Mucosa of gallbladder (tissue), 1 donor: ENCODE measurements around the gene CDHR5. TPM values are rescaled to one million over a fixed set of nuclear protein-coding genes. Genes with fewer than 3 reads are reported as not detected.
"Not testable (repeated sequence)": the region's sequence is repeated elsewhere in the genome, so short reads cannot be mapped to it uniquely, and the experiment has no call there.

Source experiments
- DNase-seq: peaks from one replicate; pipeline ENCODE4 v3.0.0-alpha.2; 2020; ENCODE audit warnings: low spot score
- total RNA-seq: library from RNA; stranded (reverse); gene quantifications from one replicate; pipeline ENCODE4 v1.2.1, GENCODE V29; 2021
- donor health status: DM: no; HTN: no; CAD: no.

The CDHR5 gene, protein sequence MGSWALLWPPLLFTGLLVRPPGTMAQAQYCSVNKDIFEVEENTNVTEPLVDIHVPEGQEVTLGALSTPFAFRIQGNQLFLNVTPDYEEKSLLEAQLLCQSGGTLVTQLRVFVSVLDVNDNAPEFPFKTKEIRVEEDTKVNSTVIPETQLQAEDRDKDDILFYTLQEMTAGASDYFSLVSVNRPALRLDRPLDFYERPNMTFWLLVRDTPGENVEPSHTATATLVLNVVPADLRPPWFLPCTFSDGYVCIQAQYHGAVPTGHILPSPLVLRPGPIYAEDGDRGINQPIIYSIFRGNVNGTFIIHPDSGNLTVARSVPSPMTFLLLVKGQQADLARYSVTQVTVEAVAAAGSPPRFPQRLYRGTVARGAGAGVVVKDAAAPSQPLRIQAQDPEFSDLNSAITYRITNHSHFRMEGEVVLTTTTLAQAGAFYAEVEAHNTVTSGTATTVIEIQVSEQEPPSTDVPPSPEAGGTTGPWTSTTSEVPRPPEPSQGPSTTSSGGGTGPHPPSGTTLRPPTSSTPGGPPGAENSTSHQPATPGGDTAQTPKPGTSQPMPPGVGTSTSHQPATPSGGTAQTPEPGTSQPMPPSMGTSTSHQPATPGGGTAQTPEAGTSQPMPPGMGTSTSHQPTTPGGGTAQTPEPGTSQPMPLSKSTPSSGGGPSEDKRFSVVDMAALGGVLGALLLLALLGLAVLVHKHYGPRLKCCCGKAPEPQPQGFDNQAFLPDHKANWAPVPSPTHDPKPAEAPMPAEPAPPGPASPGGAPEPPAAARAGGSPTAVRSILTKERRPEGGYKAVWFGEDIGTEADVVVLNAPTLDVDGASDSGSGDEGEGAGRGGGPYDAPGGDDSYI
- total RNA-seq: 89.6 TPM

DNA sequence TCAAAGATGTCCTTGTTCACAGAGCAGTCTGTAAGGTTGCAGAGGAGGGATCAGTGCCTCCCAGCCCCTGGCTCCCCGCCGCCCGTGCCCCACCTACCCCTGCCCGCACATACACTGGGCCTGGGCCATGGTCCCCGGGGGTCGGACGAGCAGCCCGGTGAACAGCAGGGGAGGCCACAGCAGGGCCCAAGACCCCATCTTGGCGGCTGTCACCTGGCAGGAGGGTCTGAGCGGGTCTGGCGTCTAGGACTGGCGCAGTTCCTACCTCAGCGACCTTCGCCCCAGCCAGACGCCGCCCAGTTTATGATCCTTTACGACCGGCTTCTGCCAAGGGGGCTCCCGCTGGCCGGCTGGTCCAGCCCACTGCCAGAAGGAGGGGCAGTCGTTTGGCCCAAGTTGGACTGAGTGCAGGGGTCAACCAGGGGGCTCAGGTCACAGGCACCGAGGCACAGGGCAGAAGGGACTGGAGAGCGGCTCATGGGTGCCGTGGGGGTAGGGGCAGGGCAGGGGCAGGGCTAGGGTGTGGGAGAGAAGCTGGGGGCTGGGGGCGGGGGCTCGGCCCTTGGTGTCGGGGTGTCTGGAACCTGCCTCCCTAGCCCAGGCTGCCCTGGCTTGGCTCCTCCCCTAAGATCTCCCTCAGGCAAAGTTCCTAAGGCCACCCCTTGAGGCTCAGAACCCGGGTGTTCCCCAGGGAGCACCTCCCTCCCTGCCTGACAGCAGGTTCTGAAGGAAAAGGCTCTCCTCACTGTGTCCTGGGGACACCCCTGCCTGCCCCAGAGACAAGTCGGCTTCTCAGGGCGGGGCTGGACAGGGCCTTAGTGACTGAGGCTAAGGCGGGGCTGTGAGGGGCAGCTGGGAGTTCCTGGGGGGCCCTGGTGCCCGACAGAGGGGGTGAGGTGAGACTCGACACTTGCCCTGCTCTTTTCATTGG is at the start of gene CDHR5:
Gene CDHR5 (minus strand): TSS at position 251 of the 931 bp plus-strand sequence. CDS start 53 bp downstream, at position 198.
- no peak for DNase-seq

DNA sequence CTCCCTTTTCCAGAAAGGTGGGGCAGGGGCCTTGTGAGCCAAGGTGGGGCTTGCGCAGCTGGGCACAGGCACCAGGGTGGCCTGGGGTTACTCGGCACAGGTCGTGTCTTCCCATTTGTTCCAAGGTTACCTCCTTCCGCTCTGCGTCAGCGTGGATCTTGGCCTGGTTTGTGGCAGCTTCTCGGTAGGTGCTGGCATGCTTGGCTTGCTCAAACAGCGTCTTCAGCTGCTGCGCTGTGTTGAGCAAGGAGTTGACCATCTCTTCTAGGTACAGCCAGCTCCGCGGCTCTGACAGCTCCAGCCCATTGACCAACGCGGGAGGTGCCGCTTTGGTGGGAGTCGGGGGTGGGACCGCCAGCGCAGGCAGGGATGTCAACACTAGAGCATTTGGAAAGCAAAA is 49.7 kb upstream of the CDHR5 start:
- no peak for DNase-seq

DNA sequence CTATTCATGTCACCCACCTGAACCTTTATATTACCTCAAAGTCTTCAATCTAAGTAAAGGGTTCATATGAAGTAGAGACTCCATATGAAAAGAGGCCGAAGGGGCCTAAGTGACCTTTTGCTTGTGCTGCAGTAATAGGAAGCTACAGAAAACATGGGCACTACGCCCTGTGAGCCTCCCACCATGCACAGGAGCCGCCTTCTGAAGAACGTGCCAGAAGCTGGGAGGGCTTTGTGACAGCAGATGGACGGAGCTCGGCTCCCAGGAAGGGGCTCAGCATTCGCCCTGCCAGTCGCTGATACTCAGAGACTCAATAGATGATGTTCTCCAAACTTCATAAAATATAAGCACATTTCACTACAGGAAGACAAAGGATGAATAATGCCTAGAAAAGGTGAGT is 49.1 kb upstream of the CDHR5 start:
- no peak for DNase-seq

DNA sequence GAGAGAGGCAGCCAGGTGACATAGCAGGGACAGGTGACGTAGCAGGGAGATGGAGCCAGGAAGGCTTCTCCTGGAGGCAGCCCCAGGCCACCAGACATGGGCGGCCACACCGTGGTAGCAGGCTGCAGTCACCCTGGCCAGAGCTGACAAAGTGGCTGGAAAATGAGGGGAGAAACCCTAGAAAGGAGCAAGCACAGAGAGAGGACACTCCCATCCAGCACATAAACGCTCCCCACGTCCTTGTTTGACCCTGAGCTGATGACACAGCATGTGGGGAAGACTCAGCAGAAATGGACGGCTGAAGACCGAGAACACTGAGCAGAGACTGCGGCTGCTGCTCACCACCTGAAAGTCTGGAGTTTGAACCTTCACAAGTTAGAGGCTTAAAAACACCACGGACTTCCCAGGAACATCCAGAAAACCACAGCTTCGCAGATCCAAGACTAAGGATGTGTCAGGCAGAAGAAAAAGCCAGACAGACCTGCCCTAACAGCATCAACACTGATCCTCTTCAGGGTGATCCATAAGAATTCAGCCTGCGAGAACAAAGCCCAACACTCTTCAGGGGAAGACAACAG is 41.0 kb upstream of the CDHR5 start:
- no peak for DNase-seq

DNA sequence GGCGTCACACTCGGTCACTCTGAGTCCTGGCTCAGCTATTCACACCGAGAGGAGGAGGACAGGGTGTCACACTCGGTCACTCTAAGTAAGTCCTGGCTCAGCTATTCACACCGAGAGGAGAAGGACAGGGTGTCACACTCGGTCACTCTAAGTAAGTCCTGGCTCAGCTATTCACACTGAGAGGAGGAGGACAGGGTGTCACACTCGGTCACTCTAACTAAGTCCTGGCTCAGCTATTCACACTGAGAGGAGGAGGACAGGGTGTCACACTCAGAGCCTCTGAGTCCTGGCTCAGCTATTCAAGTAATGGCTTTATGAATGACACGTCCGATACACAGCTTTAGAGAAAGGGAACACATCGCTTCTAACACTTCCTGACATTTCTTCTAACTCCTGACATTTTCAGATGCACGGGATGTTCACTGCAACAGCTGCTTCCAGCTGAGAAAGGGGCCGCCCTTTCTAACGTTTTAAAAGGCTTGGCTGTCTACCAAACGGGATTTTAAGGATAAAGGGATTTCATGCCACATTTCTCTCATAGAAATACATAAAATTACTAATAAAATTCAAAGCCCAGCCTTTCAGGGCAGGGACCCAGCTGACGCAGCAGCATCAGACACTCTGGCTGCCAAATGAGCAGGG is 40.4 kb upstream of the CDHR5 start:
- DNase-seq: no peak

DNA sequence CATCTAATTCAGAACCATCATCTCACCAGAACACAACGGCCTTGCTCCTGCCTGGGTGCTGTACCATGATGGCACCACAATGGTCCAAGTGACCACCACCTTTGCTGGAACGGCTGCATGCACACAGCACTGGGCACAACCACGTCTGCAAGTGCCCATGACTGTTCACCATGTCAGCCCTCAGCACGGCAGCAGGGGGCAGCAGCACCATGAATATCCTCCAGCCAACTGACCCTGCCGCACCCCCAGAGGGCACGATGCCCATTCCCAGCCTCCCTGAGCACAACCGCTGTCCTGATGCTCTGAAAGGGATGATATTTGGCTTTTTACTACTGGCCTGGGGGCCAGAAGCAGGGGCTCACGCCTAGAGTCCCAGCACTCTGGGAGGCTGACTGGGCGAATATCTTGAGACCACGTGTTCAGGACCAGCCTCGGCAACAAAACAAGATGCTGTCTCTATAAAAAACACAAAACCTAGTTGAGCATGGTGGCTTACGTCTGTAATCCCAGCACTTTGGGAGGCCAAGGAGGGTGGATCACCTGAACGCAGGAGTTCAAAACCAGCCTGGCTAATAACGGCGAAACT is 38.0 kb upstream of the CDHR5 start:
- DNase-seq: no peak

DNA sequence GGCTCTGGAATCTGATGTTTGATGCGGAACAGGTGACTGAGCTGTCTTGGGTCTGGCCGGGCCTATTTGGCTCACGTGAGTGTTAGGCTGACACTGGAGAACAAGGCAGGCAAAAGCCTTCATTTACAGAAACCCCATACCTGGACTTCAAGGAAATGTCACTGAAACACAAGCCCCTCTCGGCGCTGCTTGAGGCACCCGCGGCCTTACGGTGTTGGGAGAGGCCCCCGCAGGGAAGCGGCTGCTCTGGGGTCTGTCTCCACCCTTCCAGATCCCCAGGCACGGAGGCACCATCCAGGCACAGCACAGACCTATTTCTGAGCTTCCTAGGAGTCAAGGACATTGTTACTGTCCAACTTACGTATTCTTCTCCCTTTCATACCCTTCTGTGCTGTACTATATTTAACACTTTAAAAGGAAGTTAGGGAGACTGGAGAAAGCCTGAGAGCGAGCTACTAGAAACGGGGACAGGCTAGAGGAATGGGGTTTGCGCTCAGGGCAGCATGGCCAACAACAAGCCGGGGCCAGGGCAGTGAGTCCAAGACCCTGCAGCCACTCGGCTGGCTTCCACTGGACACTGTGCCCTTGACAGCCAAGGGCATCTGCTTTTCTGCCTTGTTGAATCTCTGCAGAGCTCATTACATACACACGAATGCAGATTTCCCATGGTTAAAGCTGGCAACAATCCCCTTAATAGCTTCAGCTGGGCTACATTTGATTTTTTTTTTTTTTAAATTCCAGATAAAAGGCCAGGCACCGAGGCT is 36.1 kb upstream of the CDHR5 start:
- no peak for DNase-seq

DNA sequence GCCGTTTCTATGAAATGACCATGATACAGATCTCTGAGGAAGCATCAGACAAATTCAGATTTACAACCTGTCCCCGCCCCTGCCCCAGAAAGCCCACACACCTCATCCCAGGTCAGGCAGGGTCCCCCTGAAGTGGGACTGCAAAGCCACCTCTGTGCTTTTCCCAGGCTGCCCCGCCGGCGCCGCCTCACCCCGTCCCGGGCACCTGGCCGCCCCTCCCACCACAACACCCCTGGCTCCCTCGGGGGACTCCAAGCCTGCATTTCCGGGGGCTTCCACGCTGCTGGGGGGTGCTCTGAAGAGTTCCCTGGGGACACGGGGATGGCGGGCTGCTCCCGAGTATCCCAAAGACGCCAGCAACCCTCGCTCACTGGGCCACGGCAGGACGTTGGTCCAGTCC is 35.5 kb upstream of the CDHR5 start:
- DNase-seq: no peak

DNA sequence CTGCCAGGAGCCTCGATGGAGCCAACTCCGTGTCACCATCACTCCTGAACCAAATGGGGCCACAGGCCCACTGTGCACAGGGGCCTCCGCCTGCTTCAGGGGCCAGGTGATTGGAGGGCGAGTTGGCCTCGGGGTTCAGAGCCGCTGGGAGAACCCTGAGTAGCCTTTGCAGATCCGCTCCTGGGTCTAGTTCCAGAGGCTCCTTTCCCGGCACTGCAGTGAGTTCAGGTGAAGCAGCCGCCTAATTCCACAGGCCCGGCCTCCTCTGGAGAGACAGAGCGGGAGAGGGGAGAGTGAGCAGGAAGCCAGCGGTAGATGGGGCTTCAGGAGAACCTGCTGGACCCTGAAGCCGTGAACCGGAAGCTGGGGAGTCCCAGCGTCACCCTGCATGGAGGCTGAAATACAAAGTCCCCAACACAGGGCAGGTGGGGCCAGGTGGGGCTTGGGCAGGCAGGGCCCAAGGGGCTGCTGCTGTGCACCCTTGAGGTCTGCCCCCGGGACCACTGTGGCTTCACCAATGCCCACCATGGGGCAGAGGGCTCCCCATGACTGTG is 34.9 kb upstream of the CDHR5 start:
- no peak for DNase-seq

DNA sequence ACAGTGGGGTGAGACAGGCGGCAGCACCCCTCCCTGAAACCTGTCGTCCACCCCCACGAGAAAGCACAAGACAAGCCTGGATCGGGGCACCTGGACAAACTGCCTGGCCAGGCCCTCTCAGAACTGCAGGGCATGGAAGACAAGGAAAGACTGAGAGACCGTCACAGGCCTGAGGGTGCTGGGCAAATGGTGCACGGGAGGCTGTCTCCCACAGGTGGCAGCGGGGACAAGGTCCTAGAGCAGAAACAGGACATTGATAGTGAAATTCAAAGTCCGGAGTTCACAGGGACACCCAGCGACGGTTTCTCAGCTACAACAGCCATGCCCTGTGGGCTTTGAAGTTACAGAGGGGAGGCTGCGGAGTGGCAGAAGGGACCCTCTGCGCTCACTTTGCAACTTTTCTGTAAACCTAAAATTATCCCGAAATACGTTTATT is 33.0 kb upstream of the CDHR5 start:
- DNase-seq: peak; percentile 61

DNA sequence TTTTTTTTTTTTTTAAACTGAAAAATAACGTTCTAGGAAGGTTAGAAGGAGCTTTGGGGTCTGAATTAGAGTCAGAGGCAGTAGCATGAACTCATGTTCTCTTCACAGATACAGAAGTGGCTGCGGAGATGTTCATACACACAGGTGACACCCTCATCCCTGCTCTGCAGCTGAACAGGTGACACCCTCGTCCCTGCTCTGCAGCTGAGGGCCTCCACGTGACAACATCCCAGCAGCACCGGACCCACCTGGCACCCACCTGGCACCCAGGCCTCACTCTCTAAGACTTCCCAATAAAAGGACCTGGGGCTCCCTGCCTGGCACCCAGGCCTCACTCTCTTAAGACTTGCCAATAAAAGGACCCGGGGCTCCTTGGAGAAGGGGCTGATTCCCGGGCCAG is 32.1 kb upstream of the CDHR5 start:
- DNase-seq: no peak

DNA sequence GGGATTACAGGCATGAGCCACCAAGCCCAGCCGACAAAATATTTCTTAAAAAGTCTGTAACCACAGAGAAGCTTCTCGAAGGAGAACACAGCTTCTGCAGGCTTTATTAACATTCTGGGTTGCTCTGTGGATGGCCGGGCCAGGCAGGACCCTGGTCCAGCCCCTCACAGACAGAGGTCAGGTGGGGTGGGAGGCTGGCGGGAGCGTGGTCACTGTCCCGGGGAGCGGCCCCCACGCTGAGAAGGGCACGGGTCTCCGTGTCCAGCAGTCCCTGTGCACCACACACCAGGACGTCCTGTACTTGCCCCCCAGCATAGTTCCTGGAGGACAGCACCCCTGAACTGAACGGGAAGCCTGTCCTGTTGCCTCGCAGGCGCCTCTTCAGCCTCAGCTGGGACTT is 31.7 kb upstream of the CDHR5 start:
- DNase-seq: no peak

DNA sequence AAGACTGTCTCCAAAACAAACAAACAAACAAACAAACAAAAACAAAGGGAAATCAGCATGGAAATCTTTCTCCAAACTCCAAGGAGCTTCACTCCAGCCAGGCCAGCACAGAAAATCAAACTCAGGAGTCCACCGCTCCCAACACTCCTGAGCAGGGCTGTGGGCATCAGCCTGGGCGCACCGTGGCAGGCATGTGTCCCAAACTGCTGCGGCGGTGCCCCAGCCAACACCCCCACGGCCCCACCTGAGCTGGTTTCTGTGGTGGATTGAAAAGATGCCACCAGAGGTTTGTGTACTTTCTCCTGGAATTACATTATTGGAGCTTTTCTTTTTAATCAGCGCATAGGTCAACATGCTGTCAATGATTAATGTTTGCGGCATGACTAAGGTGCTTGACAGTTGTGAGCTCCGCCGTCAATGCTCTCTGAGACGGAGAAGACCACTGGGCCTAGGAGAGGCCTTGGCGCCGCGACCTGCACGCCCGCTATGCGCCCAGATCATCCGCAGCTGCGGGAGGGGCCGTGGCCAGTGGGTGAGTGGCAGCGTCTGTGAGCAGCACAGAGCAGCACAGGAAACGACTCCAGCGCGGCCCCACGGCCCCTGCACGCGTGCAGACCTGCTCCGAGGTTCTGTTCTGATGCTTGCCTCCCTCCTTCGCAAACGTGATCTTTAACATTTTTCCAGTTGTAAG is 30.4 kb upstream of the CDHR5 start:
- DNase-seq: peak; percentile 60

DNA sequence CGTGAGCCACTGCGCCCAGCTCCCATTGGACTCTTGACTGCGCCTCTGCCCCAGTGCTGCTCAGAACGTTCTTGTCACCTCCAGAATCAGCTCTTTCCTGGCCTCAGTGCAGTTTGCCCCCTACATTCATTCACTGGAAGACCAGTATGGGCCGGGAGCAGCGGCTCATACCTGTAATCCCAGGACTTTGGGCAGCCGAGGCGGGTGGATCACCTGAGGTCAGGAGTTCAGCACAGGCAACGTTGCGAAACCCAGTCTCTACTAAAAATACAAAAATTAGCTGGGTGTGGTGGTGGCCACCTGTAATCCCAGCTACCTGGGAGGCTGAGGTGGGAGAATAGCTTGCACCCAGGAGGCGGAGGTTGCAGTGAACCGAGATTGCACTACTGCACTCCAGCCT is 29.7 kb upstream of the CDHR5 start:
- DNase-seq: not testable (repeated sequence)

DNA sequence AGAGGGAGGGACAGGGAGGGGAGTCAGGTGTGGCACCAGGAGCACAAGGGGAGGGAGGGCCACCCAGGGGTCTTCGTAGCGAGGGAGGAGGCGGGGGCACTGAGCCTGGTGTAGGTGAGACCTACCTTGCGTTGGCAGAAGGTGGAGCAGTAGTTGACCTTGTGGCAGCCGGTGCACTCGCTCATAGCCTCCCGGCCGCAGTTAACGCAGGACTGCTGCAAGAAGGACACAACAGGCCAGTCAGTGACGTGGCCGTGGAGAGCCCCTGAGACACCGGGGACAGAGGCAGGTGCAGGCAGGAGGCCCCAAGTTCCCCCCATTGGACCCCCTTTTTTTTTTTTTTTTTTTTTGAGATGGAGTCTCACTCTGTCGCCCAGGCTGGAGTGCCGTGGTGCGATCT is 29.1 kb upstream of the CDHR5 start:
- no peak for DNase-seq

DNA sequence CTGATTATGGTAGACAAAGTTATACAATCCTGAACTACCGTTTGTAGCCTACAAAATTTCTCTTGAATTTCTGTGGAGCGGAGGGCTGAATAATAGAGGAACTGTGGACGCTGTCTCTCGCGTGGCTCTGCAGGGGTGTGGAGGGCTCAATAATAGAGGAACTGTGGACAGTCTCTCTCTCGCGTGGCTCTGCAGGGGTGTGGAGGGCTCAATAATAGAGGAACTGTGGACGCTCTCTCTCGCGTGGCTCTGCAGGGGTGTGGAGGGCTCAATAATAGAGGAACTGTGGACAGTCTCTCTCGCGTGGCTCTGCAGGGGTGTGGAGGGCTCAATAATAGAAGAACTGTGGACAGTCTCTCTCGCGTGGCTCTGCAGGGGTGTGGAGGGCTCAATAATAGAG is 28.4 kb upstream of the CDHR5 start:
- not testable (repeated sequence) for DNase-seq

DNA sequence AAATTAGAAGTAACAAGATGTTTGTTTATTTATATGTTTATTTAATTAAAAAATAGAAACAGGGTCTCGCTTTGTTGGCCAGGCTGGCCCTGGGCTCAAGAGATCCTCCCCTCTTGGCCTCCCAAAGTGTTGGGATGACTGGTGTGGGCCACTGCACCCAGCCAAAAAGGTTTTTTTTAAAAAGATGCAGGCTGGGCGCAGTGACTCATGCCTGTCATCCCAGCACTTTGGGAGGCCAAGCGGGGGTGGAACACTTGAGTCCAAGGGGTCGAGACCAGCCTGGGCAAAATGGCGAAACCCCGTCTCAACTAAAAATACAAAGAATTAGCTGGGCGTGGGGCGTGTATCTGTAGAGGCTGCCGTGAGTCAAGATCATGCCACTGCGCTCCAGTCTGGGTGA is 25.7 kb upstream of the CDHR5 start:
- DNase-seq: no peak

DNA sequence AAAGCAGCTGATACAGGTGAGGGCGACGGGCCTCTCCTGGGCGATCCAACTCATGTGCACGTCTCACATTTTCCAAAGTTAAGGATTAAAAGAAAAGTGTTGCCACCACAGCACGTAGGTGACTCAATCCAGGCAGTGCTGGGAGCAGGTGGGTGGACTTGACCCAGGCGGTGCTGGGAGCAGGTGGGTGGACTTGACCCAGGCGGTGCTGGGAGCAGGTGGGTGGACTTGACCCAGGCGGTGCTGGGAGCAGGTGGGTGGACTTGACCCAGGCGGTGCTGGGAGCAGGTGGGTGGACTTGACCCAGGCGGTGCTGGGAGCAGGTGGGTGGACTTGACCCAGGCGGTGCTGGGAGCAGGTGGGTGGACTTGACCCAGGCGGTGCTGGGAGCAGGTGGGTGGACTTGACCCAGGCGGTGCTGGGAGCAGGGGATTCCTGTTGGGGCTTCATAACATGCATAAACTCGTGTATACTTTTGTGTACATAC is 23.0 kb upstream of the CDHR5 start:
- DNase-seq: not testable (repeated sequence)

DNA sequence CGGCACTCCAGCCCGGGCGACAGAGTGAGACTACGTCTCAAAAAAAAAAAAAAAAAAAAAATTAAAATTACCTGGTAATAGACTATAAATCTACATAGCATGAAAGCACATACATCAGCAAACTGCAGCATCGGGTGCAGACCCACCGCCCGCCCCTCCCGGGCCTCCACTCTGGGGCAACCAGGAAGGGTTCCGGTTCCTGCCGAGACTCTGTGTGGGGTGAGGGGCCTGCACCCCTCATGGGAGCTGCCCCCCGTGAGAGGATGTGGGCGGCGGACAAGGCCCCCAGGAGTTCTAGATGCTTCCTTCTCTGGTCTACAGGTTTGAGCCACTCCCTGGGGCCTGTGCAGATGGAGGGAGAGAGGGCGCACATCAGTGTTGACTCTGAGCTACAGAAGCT is 21.5 kb upstream of the CDHR5 start:
- DNase-seq: no peak
